Calu3 (cell line): ENCODE measurements around the gene CENPVL3. TPM values are rescaled to one million over a fixed set of nuclear protein-coding genes. Genes with fewer than 3 reads are reported as not detected.

ENCODE experiments used
- BruUV-seq: library from RNA; stranded (reverse); fragments of 400-500 nt; replicated peaks from 2 replicates; lab custom pipeline; 2021; lab: Mats Ljungman, UMichigan
- CTCF ChIA-PET: fragments of 300-600 bp; sonication (Branson Sonifier 250); formaldehyde crosslinking; loops from one replicate; lab custom pipeline; 2022; ENCODE audit warnings: antibody characterized with exemption; lab: Charles Lee
- DNase-seq: peaks from one replicate; pipeline ENCODE4 v3.0.0; 2022
- H3K27ac Mint-ChIP-seq: one replicate; pipeline ENCODE4 v1.8.0; 2022; ENCODE audit warnings: mixed read lengths; ENCODE audit not compliant: unreplicated experiment
- H3K27me3 Mint-ChIP-seq: one replicate; pipeline ENCODE4 v1.8.0; 2022; ENCODE audit warnings: mixed read lengths; ENCODE audit not compliant: unreplicated experiment
- H3K36me3 Mint-ChIP-seq: one replicate; pipeline ENCODE4 v1.8.0; 2022; ENCODE audit warnings: mild to moderate bottlenecking, moderate library complexity, mixed read lengths; ENCODE audit not compliant: insufficient read depth, unreplicated experiment
- H3K4me1 Mint-ChIP-seq: one replicate; pipeline ENCODE4 v1.8.0; 2022; ENCODE audit warnings: mild to moderate bottlenecking, low read depth, mixed read lengths; ENCODE audit not compliant: unreplicated experiment
- H3K4me3 Mint-ChIP-seq: one replicate; pipeline ENCODE4 v1.8.0; 2022; ENCODE audit warnings: mild to moderate bottlenecking, low read depth, moderate library complexity, mixed read lengths; ENCODE audit not compliant: unreplicated experiment
- H3K9me3 Mint-ChIP-seq: one replicate; pipeline ENCODE4 v1.8.0; 2022; ENCODE audit warnings: low read depth, mixed read lengths; ENCODE audit not compliant: unreplicated experiment
- intact Hi-C: fragments of 100-400 bp; cut with micrococcal nuclease; formaldehyde crosslinking; loops from one replicate; pipeline ENCODE4 v1.10.0; 2022; ENCODE audit not compliant: unreplicated experiment
- total RNA-seq: library from RNA; stranded (reverse); gene quantifications from 2 replicates; pipeline ENCODE4 v1.2.3, GENCODE V29; 2022
- TF ChIP-seq, protein P1 (sequence below): fragments of 200-600 bp; IDR thresholded peaks from one replicate; pipeline ENCODE4 v1.8.0; 2022; ENCODE audit warnings: antibody characterized with exemption; ENCODE audit not compliant: unreplicated experiment

CENPVL3 gene
- total RNA-seq, 1 experiment from 2014 or later: not detected

DNA sequence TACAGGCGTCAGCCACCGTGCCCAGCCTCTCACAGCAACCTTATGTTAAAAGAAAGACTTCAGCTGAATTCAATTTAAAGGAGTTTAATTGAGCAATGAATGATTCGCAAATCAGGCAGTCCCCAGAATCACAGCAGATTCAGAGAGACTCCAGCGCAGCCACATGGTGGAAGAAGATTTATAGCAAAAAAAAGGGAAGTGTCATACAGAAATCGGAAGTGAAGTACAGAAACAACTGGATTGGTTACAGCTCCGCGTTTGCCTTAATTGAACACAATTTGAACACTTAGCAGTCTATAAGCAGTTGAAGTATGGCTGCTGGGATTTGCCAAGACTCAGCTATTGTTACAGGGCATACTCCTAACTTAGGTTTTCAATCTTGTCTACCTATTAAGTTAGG, 19.8 kb downstream of the CENPVL3 start:
- Mint-ChIP-seq H3K9me3 (no peaks in the 10 kb centered on the region), H3K4me3 (no peak overlapping the region), H3K27me3 (peaks cover 17% of the 10 kb centered on the region), H3K4me1 (no peaks in the 10 kb centered on the region), H3K27ac (no peak overlapping the region), H3K36me3 (no peaks in the 10 kb centered on the region)
- intact Hi-C loops: no loop called here
- no TSS peak for BruUV-seq
- no peak for DNase-seq
- TF ChIP-seq, protein P1, sequence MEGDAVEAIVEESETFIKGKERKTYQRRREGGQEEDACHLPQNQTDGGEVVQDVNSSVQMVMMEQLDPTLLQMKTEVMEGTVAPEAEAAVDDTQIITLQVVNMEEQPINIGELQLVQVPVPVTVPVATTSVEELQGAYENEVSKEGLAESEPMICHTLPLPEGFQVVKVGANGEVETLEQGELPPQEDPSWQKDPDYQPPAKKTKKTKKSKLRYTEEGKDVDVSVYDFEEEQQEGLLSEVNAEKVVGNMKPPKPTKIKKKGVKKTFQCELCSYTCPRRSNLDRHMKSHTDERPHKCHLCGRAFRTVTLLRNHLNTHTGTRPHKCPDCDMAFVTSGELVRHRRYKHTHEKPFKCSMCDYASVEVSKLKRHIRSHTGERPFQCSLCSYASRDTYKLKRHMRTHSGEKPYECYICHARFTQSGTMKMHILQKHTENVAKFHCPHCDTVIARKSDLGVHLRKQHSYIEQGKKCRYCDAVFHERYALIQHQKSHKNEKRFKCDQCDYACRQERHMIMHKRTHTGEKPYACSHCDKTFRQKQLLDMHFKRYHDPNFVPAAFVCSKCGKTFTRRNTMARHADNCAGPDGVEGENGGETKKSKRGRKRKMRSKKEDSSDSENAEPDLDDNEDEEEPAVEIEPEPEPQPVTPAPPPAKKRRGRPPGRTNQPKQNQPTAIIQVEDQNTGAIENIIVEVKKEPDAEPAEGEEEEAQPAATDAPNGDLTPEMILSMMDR: no peak
- CTCF ChIA-PET: interaction anchor here (0.6 kb wide), 1 partner anchor 752 kb away, joined by 3 read pairs; no protein-coding TSS in a partner anchor

DNA sequence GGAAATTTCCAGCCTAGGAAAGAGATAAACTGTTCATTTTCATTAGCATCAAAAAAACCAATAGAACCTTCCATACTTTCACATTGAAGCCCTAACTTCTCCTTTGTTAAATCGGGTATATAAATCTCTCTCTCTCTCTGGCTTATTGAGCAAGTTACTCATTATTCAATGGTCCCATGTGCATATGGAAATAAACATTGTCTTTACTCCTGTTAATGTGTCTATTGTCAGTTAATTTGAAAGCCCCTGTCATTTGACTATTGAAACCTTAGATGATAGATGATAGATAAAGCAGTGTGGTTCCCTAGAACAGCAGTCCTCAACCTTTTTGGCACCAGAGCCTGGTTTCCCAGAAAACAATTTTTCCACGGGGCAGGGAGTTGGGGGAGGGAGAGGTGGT, 46.8 kb downstream of the CENPVL3 start:
- intact Hi-C loops: no loop called here
- TF ChIP-seq, protein P1: no peak
- Mint-ChIP-seq H3K9me3 (no peaks in the 10 kb centered on the region), H3K4me1 (no peaks in the 10 kb centered on the region), H3K4me3 (no peak overlapping the region), H3K36me3 (no peaks in the 10 kb centered on the region), H3K27ac (no peak overlapping the region), H3K27me3 (no peaks in the 10 kb centered on the region)
- no TSS peak for BruUV-seq
- DNase-seq: no peak
- CTCF ChIA-PET: no interaction called here

DNA sequence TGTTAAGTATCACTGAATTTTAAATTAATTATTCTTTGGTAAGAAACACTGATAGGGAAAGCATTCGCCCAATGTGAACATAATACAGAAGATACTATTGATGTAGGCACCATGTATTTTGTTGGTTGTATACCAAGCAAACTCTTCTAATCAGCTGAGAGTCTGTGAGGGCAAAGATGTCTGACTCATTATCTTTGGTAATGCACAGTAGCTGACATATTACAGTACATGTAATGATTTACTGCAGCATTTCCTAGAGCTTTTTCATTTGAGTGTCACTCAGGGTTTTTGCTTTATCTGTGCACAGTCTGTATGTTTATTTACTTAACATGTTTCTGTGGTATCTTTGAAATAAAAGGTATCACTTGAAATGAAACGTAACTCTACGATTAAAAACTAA, 49.2 kb downstream of the CENPVL3 start:
- Mint-ChIP-seq H3K27ac (no peak overlapping the region), H3K4me1 (no peaks in the 10 kb centered on the region), H3K36me3 (no peaks in the 10 kb centered on the region), H3K4me3 (no peak overlapping the region), H3K27me3 (no peaks in the 10 kb centered on the region), H3K9me3 (no peaks in the 10 kb centered on the region)
- DNase-seq: no peak
- CTCF ChIA-PET: no interaction called here
- TF ChIP-seq, protein P1: no peak
- no TSS peak for BruUV-seq
- intact Hi-C loops: no loop called here

DNA sequence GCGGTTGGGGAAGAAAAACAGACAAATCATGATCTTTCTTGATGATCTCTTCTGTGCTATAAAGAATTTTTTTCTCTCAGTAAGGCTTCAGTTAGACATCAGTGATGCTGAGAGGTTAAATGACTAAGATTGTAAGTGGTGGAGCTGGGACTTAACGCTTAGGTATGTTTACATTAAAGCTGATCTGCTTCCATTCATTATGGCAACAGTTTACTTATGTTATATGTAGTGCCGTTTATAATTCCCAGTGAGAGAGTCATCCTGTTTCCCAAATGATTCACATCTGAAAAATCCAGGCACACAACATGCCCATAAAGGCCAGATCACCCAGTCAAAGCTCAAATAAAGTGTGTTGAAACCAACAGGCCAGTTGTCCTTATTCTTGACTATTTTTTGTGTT, 50.1 kb downstream of the CENPVL3 start:
- CTCF ChIA-PET: no interaction called here
- Mint-ChIP-seq H3K4me1 (no peaks in the 10 kb centered on the region), H3K36me3 (no peaks in the 10 kb centered on the region), H3K27ac (no peak overlapping the region), H3K4me3 (no peak overlapping the region), H3K9me3 (no peaks in the 10 kb centered on the region), H3K27me3 (no peaks in the 10 kb centered on the region)
- intact Hi-C loops: no loop called here
- TF ChIP-seq, protein P1: no peak
- DNase-seq: no peak
- no TSS peak for BruUV-seq

Other genes starting within 250 kb of the CENPVL3 start
- gene NUDT11, start 122.3 kb downstream of the CENPVL3 start, total RNA-seq: 1.3 and 1.4 TPM in 2 replicates
- gene CENPVL2, start 63.9 kb upstream of the CENPVL3 start, total RNA-seq: not detected in 2 replicates
- not detected in 2 replicates for gene CENPVL1, start 91.6 kb upstream of the CENPVL3 start, total RNA-seq
- 38.1 and 48.5 TPM in 2 replicates for gene GSPT2, start 124.5 kb upstream of the CENPVL3 start, total RNA-seq